GM19455 (cell line): Measurements from ENCODE around the gene IFI27.

Experiments
- ATAC-seq: cut with Tn5 transposase; IDR thresholded peaks from one replicate; pipeline ENCODE4 v1.9.1; 2021; ENCODE audit not compliant: unreplicated experiment

The IFI27 gene

DNA sequence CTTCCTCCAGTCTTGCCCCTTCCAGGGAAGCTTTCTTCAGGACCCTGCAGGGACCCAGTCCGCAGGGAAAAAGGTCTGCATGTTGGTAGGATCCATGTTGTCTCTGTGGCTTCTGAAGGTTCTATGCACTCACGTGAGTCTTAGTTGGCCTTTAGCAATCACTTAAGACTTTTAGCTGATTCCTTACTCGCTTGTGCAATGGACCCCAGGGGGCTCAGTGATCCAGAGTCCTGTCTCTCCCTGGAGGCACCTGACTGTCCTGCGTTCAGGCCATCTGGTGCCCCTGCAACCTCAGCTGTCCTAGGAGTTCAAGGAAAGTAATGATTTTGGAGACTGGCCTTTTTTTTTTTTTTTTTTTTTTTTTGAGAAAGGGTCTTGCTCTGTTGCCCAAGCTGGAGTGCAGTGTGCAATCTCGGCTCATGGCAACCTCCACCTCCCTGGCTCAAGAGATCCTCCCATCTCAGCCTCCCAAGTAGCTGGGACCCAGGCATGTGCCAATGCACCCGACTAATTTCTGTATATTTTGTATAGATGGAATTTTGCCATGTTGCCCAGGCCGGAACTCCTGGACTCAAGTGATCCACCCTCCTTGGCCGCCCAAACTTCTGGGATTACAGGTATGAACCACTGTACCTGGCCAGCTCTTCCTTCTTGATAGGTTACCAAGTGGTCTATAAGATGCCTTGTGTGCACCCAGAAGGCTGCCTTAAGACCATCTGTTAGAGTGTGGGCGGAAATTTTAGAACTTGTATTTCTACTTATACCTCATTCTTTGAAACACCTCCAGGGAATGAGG is 14.2 kb downstream of the IFI27 start:
- no peak for ATAC-seq

DNA sequence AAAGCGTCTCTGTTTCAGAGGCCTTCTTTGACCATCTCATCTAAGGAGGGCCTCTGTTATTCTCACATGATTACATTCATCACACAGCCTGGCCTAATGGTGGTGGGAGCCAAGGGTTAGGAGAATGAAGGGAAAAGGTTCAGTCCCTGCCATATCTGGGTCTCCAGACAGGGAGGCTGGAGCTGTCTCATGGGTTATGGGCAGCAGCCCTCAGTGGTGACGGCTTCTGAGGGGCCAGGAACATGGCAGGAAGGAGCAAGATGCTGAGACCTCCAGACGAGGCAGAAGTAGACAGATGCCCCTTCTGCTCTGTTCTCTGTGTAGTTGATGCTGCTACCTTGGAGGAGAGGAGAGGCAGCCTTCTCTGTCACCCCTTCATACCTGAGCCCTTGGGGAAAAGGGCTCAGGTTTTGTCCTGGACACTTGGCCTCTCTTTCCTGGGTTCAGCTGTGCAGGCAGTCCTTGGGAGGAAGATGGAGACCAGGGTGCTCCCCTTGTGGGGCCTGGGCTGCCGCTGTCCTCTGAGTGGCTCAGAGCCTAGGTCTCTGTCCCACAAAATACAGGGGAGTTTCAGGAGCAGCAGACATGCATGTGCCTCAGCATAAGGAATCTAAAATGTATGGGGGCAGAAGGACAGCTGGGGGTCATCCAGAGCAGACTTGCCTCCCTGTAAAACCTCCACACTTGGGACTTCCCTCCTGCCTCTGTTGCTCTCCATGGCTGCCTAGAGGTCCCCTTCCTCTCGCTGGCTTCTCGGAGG is 15.3 kb downstream of the IFI27 start:
- ATAC-seq = no peak

DNA sequence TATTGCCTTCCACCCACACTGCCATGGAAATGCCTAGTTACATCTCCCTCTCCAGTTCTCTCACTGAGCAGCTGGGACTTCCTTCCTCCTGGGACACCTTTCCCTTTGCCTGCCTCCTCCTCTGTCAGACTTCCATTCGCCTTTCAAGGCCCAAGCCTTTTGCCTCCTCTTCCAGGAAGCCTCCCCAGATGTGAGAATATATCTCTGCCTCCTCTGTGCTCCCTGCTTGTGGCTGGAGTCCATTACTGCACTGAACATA is 15.8 kb downstream of the IFI27 start:
- ATAC-seq = no peak

DNA sequence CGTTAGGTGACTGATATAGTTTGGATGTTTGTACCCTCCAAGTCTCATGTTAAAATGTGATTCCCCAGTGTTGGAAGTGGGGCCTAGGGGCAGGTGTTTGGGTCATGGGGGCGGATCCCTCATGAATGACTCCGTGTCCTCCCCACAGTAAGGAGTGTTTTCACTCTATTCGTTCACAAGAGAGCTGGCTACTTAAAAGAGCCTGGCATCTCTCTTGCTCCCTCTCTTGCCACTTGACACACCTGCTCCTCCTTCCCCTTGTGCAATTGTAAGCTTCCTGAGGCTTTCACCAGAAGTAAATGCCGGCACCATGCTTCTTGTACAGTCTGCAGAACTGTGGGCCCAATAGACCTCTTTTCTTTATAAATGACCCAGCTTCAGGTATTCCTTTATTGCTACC is 16.3 kb downstream of the IFI27 start:
- ATAC-seq = no peak

DNA sequence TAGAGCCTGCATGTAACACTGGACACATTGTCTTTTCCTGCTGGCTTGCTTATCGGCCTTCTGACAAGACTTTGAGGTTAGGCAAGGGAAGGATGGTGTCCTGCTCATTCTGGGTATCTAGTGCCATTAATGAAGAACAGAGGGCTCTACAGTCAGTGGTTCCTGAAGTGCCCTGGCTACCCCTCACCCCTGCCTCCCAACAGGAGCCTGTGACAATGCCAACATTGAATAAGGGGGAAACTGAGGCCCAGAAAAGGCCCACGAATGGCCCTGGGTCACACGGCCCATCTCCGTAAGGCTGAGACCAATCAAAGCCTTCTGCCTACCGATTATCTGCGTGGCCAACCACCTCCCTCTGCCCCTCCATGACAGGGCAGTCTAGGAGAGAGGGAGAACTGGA is 16.8 kb downstream of the IFI27 start:
- ATAC-seq = no peak

DNA sequence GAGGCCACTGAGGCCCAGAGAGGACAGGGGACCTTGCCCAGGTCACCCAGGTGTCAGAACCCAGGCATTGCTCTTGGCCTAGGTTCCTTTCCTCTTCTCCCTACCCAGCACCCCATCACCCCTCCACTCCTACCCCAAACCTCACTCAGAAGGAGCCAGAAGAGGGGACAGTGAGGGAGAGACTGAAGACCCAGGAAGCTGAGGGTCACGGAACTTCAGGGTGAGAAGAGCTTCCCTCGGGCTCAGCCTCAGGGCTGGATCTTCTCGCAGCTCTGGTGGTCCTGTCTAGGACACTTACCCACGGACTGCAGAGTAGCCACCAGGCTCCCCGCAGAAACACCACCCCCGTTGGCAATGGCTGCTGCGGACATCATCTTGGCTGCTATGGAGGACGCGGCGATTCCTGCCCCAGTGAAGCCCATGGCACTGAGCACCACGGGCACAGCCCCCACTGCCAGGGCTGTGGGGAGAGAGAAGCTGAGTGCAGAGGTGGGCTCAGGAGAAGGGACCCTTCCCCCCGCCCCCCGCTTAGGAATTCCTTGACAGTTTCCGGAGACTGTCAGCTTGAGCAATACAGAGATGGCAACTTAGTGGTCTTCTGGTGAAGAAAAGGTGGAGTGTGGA is 17.8 kb downstream of the IFI27 start:
- ATAC-seq = no peak

DNA sequence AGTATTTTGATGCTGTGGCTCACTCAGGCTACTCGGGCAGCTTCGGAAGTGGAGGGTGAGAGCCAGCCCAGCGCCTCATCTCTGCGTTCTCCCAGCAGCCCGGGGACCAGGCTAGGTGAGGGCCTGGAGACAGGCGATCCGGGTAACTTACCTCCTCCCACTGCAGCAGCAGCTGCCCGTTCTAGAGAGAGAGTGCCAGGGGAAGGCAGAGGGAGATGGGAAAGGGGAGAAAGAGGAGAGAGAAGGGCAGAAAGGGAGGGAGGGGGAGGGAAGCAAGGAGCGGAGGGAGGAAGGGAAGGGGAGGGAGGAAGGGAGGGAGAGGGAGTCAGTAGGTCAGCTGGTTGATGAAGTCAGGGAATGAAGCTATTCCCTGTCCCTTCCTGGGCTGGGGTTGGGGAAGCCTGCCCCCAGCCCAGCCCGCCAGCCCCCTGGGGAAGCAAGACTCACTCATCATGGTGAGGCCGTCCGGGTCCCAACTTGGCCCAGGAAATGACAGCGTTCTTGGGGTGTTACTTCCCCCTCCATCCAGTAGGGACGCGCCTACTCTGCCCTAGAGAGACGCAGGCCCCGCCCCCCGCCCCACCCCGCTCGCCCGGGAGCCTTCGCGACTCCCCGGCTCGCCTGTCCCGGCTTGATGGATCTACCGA is 18.7 kb downstream of the IFI27 start, which contains the start of gene IFI27L2:
Gene IFI27L2 (minus strand): TSS at position 494 of the 647 bp plus-strand sequence. CDS start 40 bp downstream, at position 454.
- peak; percentile 95 for ATAC-seq

DNA sequence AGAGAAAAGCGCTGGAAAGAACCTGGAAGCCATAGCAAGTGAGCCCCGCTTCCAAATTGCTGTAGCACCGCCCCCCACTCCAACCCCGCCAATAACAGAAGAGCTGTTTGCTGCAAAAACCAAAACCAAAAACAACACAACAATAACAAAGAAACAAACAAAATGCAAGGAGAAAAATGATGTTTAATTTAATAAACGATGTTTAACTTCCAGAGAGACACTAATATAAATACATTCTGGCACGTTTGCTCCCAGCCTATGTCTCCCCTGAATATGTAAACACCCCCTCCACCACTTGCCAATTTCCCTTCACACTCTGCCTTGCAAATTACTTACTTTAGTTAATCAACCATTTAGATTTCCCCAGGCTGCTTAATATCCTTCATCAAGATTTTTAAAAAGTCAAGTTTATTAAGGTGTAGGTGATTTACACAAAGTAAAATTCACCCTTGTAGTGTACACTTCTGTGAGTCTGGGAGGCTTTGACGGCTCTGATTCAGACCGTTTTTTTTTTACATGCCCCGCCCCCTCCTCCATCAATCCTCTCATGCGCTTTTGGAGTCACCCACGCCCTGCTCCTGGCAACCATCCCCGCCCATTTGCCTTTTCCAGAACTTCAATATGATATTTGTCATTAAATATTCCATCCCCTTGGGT is 19.4 kb downstream of the IFI27 start:
- no peak for ATAC-seq

DNA sequence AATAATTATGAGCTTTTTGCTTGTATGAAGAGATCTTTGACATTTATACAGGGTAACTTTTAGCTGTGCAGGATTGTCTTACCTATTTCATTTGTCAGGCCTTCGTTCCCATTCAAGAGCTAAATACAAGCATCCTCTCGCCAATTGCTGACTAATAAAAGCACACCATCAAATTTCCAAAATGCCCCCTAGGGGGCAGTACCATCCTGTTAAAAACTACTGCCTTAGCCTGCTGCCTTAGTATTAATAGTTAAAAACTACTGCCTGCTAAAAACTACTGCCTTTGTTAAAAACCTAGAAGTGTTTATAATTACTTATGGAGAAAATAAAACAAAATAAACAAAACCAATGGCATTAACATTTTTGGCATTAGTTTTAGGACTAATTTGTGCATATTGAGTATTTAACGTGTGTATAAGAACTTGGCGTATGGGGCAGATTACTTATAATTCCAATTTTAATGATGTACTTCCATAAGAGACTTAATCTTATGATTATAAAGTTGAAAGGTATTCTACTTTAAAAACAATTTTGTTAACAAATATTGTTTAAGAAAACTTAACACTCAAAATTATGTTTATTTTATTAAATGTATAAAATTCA is 21.9 kb downstream of the IFI27 start:
- ATAC-seq = no peak

DNA sequence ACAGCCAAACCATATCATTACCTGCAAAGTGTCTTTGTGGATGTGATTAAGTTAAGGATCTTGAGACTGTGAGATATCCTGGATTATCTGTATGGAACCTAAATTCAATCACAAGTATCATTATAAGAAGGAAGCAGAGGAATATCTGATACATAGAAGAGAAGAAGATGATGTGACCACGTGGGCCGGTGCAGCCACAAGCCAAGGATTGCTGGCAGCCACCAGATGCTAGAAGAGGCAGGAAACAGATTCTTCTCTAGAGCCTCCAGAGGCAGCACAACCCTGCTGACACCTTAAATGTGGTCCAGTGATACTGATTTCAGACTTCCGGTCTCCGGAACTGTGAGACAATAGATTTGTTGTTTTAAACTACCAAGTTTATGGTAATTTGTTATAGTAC is 24.9 kb downstream of the IFI27 start:
- ATAC-seq = no peak

DNA sequence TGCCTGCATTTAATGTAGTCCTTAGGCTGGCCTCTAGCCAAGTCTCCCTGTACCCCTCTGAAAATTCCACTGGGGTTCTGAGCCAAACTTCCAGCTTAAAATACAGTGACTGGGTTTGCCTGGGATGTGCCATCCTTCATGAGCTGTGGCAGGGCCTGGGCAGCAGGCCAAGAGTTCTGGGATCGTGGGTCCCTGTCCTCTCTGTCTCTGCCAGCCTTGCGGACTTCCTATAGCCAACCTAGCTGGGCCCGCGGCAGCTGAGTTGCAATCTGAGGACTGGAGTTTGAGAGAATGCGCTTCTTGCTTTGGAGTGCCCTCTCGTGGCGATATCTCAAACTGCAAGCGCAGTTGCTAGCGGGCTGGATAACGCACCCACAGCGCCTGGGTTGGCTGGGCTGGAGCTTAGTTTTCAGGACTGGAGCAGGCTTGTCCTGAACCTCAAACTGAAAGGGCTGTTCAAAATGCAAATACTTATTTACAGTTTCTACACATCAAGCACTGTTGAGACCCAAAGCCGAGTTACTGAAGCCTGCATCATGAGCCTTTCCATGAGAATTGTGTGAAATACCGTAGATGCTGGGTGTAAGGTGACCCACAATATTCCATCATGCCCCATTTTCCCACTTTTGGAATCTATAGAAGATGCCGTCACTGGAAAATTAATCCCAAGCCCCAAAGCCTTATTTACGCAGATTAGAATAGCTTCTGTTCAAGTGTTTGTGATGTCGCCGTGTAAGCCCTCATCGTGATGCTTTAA is 26.2 kb downstream of the IFI27 start:
- ATAC-seq = peak; percentile 90

DNA sequence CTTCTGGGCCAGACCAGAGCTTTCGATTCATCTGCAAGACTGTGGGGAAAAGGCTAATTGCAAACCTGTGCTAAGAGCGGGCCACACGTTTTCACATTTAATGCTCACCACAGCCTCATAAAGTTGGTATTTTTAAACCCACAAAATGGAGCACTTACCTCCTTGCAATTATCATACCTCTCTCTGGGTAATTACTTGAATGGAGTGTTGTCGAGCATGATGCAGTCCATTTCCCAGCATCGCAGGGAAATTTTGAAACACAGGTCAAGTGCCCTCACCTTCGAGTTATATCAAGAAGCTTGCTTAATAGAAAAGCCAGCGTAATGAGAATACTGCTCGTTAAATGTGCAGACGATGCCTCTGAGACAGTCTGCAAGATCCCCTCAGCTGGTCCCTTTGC is 27.7 kb downstream of the IFI27 start:
- no peak for ATAC-seq

DNA sequence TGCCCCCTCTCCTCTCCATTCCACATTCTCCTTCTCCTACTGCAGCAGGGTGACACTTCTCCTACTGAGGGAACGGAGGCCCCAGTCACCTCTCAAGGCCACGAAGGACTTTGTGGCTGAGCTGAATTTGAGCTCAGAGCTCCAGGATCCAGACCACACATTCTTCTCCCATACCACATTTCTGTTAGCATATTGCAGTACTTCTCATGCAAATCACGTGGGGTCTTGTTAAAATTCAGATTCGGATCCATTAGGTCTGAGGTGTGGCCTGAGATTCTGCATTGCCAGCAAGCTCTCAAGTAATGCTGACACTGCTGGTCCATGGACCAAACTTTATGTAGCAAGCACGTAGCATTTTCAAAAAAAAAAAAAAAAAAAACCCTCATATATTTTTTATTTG is 28.5 kb downstream of the IFI27 start:
- no peak for ATAC-seq

DNA sequence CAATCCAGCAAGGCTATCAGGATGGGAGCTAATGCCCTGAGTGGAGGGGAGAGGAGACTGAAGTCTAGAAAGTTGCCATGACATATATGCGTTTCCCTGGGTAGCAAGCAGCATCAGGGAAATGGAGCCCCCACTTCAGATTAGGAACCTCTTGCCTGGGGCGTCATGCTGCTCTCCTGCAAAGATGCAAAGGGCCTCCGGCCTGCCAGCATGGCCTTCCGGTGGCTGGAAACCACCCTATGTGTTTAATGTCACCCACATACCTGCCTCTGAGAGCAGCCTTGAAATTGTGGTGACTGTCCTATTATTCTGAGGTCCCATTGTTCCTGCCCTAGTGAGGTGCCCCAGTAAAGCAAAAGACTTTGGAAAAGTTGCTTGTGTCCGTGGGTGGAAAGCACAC is 28.9 kb downstream of the IFI27 start:
- ATAC-seq = no peak

DNA sequence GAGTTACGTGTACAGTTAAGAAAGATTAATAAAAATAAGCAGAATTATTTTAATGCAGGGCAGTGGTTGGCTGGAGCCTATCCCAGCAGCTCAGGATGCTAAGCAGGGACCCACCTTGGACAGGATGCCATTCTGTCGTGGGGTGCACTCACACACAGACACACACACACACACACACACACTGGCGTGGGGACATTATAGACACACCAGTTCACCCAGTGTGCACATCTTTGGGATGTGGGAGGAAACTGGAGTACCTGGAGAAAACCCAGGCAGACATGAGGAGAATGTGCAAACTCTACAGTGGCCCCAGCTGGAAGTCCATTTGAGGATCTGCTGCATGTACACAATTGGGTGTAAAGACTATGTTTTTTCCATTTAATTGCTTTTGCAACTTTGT is 31.7 kb downstream of the IFI27 start:
- ATAC-seq = no peak

DNA sequence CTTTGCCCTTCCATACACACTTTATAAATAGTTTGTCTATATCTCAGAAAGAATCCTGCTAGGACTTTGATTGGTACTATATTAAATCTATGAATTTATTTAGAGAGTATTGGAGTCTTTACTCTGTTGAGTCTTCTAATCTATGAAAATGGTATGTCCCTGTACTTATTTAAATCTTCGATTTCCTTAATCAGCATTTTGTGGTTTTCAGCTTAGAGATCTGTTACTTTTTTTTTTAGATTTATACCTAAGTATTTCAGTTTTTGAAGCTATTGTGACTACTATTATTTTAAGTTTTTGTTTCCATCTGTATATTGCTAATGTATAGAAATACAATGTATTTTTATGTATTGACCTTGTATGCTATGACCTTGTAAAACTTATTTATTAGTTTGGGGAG is 32.3 kb downstream of the IFI27 start:
- no peak for ATAC-seq

DNA sequence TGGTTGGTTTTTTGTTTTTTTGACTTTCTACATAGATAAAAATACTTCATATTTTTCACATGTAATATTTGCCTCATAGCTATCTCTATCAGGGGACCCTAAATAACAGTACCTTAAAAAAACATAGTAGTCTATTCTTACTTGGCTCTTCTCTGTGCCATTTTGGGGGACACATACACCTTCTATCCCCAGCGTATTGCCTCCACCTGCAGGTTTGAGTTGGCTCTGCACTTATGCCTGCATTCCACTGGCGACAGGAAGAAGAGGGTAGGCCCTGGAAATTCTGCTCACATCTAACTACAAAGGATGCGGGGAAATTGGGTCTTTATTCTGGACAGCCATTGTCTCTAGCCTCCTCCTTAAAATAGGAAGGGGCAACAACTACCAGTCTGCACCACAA is 32.7 kb downstream of the IFI27 start:
- no peak for ATAC-seq

DNA sequence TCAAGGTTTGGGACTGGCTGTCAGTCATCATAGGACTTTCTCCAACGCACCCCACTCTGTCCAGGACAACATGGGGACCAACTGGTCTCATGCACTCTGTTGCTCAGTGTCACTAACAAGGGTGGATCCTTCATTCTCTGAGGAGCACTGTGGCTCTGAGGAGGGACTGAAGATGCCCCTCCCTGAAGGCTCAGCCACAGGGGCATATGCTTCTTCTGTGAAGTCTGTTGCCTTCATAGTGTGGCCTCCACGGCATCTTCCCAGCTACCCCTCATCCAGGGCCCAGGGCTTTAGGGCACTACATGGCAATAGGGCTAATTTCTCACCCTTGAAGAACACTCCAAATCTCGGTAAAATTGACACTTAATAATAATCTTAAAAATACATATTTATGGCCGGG is 33.2 kb downstream of the IFI27 start:
- ATAC-seq = no peak

DNA sequence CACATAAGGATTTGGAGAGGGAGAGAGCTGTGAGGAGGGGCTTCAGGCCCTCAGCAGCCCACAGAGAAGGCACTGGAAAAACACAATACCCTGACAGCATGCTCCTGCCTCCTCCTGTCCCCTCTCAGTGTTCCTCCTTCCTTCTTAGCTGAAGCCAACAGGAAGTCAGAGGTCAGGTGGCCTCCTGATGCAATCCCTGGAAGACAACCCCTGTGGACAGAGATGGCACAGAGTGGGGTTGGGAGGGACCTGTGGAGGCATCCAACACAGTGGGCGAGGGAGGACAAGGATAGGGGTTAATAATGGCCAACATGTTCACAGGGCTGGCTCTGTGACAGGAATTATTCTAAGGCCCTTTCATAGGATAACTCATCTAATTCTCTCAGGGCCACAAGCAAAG is 34.2 kb downstream of the IFI27 start:
- ATAC-seq = no peak

DNA sequence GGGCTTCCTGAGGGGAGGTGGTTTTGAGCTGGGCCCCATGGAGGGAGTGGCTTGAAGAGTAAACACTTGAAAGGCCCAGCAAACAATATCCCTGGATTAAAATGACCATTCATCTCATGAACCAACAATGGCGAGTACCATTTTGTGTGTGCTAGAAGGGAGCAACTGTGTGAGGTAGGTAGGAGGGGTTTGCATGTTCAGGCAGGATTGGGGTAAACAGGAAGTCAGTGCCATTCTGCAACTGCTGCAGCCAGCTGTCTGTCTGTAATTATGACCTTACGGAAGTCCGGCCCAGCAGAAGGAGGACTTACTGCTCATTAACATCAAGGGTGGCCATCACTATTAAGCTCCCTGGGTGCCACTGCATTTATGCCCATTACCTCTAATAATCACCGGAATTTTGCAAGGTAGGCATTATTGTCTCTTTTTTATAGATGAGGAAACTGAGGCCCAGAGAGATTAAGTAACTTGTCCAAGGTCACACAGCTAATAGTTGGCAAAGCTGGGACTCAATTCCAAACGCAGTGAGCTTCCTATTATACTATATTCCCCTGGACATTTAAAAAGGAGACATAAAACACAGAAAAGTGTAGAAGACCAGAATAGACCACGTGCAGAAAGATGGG is 35.5 kb downstream of the IFI27 start:
- no peak for ATAC-seq
